ENCODE data around the gene ADGRV1.

ADGRV1 gene

DNA sequence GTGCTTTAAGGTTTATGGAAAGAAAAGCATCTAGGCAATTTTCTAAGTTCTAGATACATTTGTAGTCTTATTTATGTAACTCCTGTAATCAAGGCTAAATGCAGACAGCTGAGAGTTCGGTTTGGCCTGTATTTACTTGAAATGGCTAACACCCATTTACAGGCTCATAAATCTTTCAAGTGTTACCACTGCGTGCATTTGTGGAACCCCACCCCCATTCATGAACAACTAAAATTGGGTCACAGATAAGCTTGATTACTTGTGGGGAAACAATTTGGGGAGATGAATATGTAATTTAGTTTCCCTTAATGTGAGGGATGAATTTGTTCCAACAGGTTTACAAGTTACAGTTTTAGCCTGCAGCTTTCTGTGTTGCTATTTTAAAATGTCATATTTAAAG, 463.9 kb downstream of the ADGRV1 start:
- no peak for TF ChIP-seq CTCF (IDR thresholded peaks at IDR 0.05; ENCODE audit: extremely low read depth, insufficient read depth, missing control alignments)
- in situ Hi-C loops (cut with MboI; ENCODE audit: low pct_unique_long_range_greater_than_20kb, low sequenced_read_pairs, unreplicated experiment) = no loop called here
- no peak for DNase-seq (ENCODE audit: low spot score)

DNA sequence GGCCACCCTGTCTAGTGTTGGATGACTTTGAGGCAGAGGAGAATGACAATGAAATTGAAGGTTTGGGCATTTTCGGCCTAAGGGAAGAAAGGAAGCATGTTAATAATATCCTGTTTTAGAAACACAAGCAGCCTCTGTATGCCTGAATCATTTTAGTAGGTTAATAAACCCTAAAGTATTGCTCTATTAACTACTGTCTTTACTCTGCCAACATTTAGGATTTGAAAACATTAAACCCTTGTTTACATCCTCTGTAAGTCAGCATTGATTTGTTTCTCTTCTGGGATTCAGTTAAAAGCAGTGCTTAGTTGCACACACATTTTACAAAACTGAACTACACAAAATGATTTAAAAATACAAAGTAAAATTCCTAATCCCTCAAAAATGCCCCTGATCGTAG, 465.6 kb downstream of the ADGRV1 start:
- in situ Hi-C loops (cut with MboI; ENCODE audit: low pct_unique_long_range_greater_than_20kb, low sequenced_read_pairs, unreplicated experiment) = no loop called here
- no peak for DNase-seq (ENCODE audit: low spot score)
- TF ChIP-seq CTCF (IDR thresholded peaks at IDR 0.05; ENCODE audit: extremely low read depth, insufficient read depth, missing control alignments) = no peak

DNA sequence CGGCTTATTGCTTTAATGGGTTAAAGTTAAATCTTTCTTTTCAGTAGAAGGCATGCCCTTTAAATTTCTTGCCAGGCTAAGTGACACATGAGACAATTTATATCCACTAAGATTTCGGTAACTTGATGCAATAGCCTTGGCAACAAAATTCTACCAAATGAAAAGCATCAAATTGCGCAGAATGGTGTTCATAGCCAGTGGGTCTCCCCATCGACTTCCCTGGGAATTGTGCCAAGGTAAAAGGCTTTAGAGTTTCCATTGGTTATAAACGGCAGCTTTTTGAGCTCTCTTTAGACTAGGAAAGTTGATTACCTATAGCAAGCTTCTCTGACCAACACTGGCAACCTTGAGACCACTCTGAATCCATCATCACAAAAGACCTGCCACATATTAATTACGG, 466.1 kb downstream of the ADGRV1 start:
- in situ Hi-C loops (cut with MboI; ENCODE audit: low pct_unique_long_range_greater_than_20kb, low sequenced_read_pairs, unreplicated experiment) = no loop called here
- TF ChIP-seq CTCF (IDR thresholded peaks at IDR 0.05; ENCODE audit: extremely low read depth, insufficient read depth, missing control alignments) = no peak
- DNase-seq (ENCODE audit: low spot score) = no peak

DNA sequence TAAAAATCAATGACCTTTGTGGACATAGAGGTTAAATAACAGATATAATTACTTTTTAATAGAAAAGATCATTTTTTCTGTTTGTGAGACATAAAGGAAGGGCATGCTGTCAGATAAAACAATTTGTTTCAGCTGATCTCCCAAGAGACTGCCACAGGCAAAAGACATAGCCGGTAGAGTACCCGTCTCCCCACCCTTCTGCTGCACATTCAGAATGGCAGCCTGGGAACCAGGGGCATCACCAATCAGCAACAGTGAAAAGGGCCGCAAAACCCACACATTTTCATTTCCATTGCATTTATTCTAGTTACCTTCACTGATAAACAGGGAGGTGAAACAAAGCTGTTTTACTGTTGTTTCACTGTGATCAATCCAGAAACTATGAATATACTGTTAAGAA, 466.9 kb downstream of the ADGRV1 start:
- in situ Hi-C loops (cut with MboI; ENCODE audit: low pct_unique_long_range_greater_than_20kb, low sequenced_read_pairs, unreplicated experiment) = no loop called here
- TF ChIP-seq CTCF (IDR thresholded peaks at IDR 0.05; ENCODE audit: extremely low read depth, insufficient read depth, missing control alignments) = no peak
- no peak for DNase-seq (ENCODE audit: low spot score)

DNA sequence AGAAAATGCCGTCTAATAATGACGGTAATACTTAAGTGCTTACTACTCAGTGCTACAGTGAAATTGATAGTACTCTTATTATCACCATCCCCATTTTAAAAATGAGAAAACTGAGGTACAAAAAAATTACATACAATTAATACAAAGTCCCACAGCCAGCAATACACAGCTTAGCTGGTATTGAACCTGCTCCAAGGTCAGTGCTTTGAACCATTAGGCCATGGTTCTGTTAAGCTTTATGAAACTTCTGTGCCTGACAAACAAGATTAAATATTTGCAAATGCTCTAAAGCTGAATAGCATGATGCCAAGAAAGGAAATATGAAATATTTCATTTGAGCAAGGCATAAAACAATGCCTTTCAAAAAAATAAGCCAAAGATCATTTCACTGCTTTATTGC, 467.4 kb downstream of the ADGRV1 start:
- in situ Hi-C loops (cut with MboI; ENCODE audit: low pct_unique_long_range_greater_than_20kb, low sequenced_read_pairs, unreplicated experiment) = no loop called here
- DNase-seq (ENCODE audit: low spot score) = no peak
- TF ChIP-seq CTCF (IDR thresholded peaks at IDR 0.05; ENCODE audit: extremely low read depth, insufficient read depth, missing control alignments) = no peak

- in situ Hi-C loops (cut with MboI; ENCODE audit: low pct_unique_long_range_greater_than_20kb, low sequenced_read_pairs, unreplicated experiment) = no loop called here
- no peak for TF ChIP-seq CTCF (IDR thresholded peaks at IDR 0.05; ENCODE audit: extremely low read depth, insufficient read depth, missing control alignments)
- no peak for DNase-seq (ENCODE audit: low spot score)
Observed at GRCh38 chr5:91026466-91026865, 467.9 kb downstream of the ADGRV1 start.
